ENCODE results near the gene UNC93B1. TPM values are rescaled to one million over a fixed set of nuclear protein-coding genes. Genes with fewer than 3 reads are reported as not detected.

UNC93B1 gene
- total RNA-seq, 1 donor from 2014 or later, result 12.3 TPM

- no peak for DNase-seq (ENCODE audit: low spot score)
- H3K27me3 Mint-ChIP-seq (ENCODE audit: low read depth), result no peaks in the 10 kb centered on the region
- H3K4me3 Mint-ChIP-seq (ENCODE audit: low read depth), result no peak overlapping the region
- H3K27ac Mint-ChIP-seq, result no peak overlapping the region
- no peaks in the 10 kb centered on the region for H3K9me3 Mint-ChIP-seq
- H3K4me1 Mint-ChIP-seq (ENCODE audit: low read depth), result peaks cover 2% of the 10 kb centered on the region
- H3K36me3 Mint-ChIP-seq (ENCODE audit: low read depth), result no peaks in the 10 kb centered on the region
- intact Hi-C loops (cut with micrococcal nuclease), result no loop called here
Observed at GRCh38 chr11:68014157-68014946, 10.5 kb upstream of the UNC93B1 start.

- no peak overlapping the region for H3K27ac Mint-ChIP-seq
- intact Hi-C loops (cut with micrococcal nuclease), result no loop called here
- no peaks in the 10 kb centered on the region for H3K27me3 Mint-ChIP-seq (ENCODE audit: low read depth)
- no peak overlapping the region for H3K4me3 Mint-ChIP-seq (ENCODE audit: low read depth)
- H3K36me3 Mint-ChIP-seq (ENCODE audit: low read depth), result no peaks in the 10 kb centered on the region
- DNase-seq (ENCODE audit: low spot score), result no peak
- peaks cover 6% of the 10 kb centered on the region for H3K4me1 Mint-ChIP-seq (ENCODE audit: low read depth)
- H3K9me3 Mint-ChIP-seq, result no peaks in the 10 kb centered on the region
Observed at GRCh38 chr11:68013611-68014156, 9.8 kb upstream of the UNC93B1 start.

- intact Hi-C loops (cut with micrococcal nuclease), result no loop called here
- no peak overlapping the region for H3K27ac Mint-ChIP-seq
- H3K9me3 Mint-ChIP-seq, result no peaks in the 10 kb centered on the region
Observed at GRCh38 chr11:68012843-68013610, 9.1 kb upstream of the UNC93B1 start.

GRCh38 chr11:68012044-68012842, 8.3 kb upstream of the UNC93B1 start:
- peaks cover 6% of the 10 kb centered on the region for H3K4me1 Mint-ChIP-seq (ENCODE audit: low read depth)
- H3K4me3 Mint-ChIP-seq (ENCODE audit: low read depth), result no peak overlapping the region
- H3K27ac Mint-ChIP-seq, result no peak overlapping the region
- no peaks in the 10 kb centered on the region for H3K9me3 Mint-ChIP-seq
- intact Hi-C loops (cut with micrococcal nuclease), result no loop called here
- H3K27me3 Mint-ChIP-seq (ENCODE audit: low read depth), result no peaks in the 10 kb centered on the region
- H3K36me3 Mint-ChIP-seq (ENCODE audit: low read depth), result no peaks in the 10 kb centered on the region
- DNase-seq (ENCODE audit: low spot score), result no peak

More at GRCh38 chr11:68012843-68013610, 9.1 kb upstream of the UNC93B1 start:
- DNase-seq (ENCODE audit: low spot score), result no peak
- peaks cover 6% of the 10 kb centered on the region for H3K4me1 Mint-ChIP-seq (ENCODE audit: low read depth)
- no peaks in the 10 kb centered on the region for H3K36me3 Mint-ChIP-seq (ENCODE audit: low read depth)
- no peaks in the 10 kb centered on the region for H3K27me3 Mint-ChIP-seq (ENCODE audit: low read depth)
- no peak overlapping the region for H3K4me3 Mint-ChIP-seq (ENCODE audit: low read depth)

GRCh38 chr11:68011051-68011943, 7.4 kb upstream of the UNC93B1 start:
- intact Hi-C loops (cut with micrococcal nuclease), result no loop called here
- H3K4me3 Mint-ChIP-seq (ENCODE audit: low read depth), result no peak overlapping the region
- H3K27ac Mint-ChIP-seq, result no peak overlapping the region
- no peaks in the 10 kb centered on the region for H3K27me3 Mint-ChIP-seq (ENCODE audit: low read depth)
- peaks cover 6% of the 10 kb centered on the region for H3K4me1 Mint-ChIP-seq (ENCODE audit: low read depth)
- no peaks in the 10 kb centered on the region for H3K36me3 Mint-ChIP-seq (ENCODE audit: low read depth)
- no peak for DNase-seq (ENCODE audit: low spot score)
- no peaks in the 10 kb centered on the region for H3K9me3 Mint-ChIP-seq

- H3K36me3 Mint-ChIP-seq (ENCODE audit: low read depth), result no peaks in the 10 kb centered on the region
- H3K9me3 Mint-ChIP-seq, result no peaks in the 10 kb centered on the region
- no peak for DNase-seq (ENCODE audit: low spot score)
- no peaks in the 10 kb centered on the region for H3K27me3 Mint-ChIP-seq (ENCODE audit: low read depth)
- no peak within 1 kb of the TSS for H3K4me3 Mint-ChIP-seq (ENCODE audit: low read depth)
- intact Hi-C loops (cut with micrococcal nuclease), result no loop called here
- peaks cover 6% of the 10 kb centered on the region for H3K4me1 Mint-ChIP-seq (ENCODE audit: low read depth)
- H3K27ac Mint-ChIP-seq, result no peak within 1 kb of the TSS
Observed at GRCh38 chr11:68010090-68011041, 6.5 kb upstream of the UNC93B1 start, which contains the start of gene ALDH3B1. Gene ALDH3B1, plus strand, starts transcription at chr11:68010327. Its CDS starts 4,971 bp downstream, at chr11:68015298.

- H3K27me3 Mint-ChIP-seq (ENCODE audit: low read depth), result no peaks in the 10 kb centered on the region
- H3K36me3 Mint-ChIP-seq (ENCODE audit: low read depth), result no peaks in the 10 kb centered on the region
- intact Hi-C loops (cut with micrococcal nuclease), result no loop called here
- no peak overlapping the region for H3K4me3 Mint-ChIP-seq (ENCODE audit: low read depth)
- DNase-seq (ENCODE audit: low spot score), result no peak
- H3K9me3 Mint-ChIP-seq, result no peaks in the 10 kb centered on the region
- no peak overlapping the region for H3K27ac Mint-ChIP-seq
- peaks cover 11% of the 10 kb centered on the region for H3K4me1 Mint-ChIP-seq (ENCODE audit: low read depth)
Observed at GRCh38 chr11:68009391-68010089, 5.6 kb upstream of the UNC93B1 start.

GRCh38 chr11:68008381-68009337, 4.8 kb upstream of the UNC93B1 start:
- H3K36me3 Mint-ChIP-seq (ENCODE audit: low read depth), result no peaks in the 10 kb centered on the region
- no peak overlapping the region for H3K4me3 Mint-ChIP-seq (ENCODE audit: low read depth)
- intact Hi-C loops (cut with micrococcal nuclease), result no loop called here
- H3K4me1 Mint-ChIP-seq (ENCODE audit: low read depth), result peaks cover 15% of the 10 kb centered on the region
- no peak for DNase-seq (ENCODE audit: low spot score)
- H3K9me3 Mint-ChIP-seq, result no peaks in the 10 kb centered on the region
- H3K27ac Mint-ChIP-seq, result no peak overlapping the region
- H3K27me3 Mint-ChIP-seq (ENCODE audit: low read depth), result no peaks in the 10 kb centered on the region

- H3K27me3 Mint-ChIP-seq (ENCODE audit: low read depth), result no peaks in the 10 kb centered on the region
- H3K4me1 Mint-ChIP-seq (ENCODE audit: low read depth), result peaks cover 17% of the 10 kb centered on the region
- DNase-seq (ENCODE audit: low spot score), result no peak
- H3K4me3 Mint-ChIP-seq (ENCODE audit: low read depth), result no peak overlapping the region
- intact Hi-C loops (cut with micrococcal nuclease), result no loop called here
- no peaks in the 10 kb centered on the region for H3K9me3 Mint-ChIP-seq
- H3K36me3 Mint-ChIP-seq (ENCODE audit: low read depth), result no peaks in the 10 kb centered on the region
- no peak overlapping the region for H3K27ac Mint-ChIP-seq
Observed at GRCh38 chr11:68007498-68008380, 3.8 kb upstream of the UNC93B1 start.

Measured in activated T-helper 2 cell treated with anti-CD3 and anti-CD28 coated beads, Interferon-gamma antibody, Interleukin-2, Interleukin-4, amounts not matched to agents 10 μg/mL and 5 μg/mL and 100 μg/mL, durations not matched to agents 14 hours and 24 hours and 36 hours (primary cell).